ENCODE measurements around the gene IGDCC3. TPM values are rescaled to one million over a fixed set of nuclear protein-coding genes. Genes with fewer than 3 reads are reported as not detected.

The IGDCC3 gene
- total and polyA plus RNA-seq, 10 of the 15 experiments (the other 5 are each of a cell fraction or from before 2014, with no cell fraction given), result 0.10 to 0.20 (median 0.15) TPM; not detected in 7

- ChIA-PET SMC1A (ENCODE audit: uncharacterized antibody, unreplicated experiment) (interaction anchor here (1.8 to 2.6 kb wide), 2 partner anchors 23 to 244 kb away, joined by 4 to 11 read pairs; no protein-coding TSS in a partner anchor), CTCF (interaction anchor here (1.3 to 2.8 kb wide), 6 partner anchors 10 to 113 kb away, joined by 3 to 29 read pairs (median 16); partner anchors contain the start of genes CLPX and PARP16), POLR2A (interaction anchor here (1.0 kb wide), 1 partner anchor 13 kb away, joined by 6 read pairs; the partner anchor contains the start of gene PARP16), RAD21 (ENCODE audit: unreplicated experiment) (interaction anchor here (0.6 to 2.4 kb wide), 5 partner anchors 13 to 265 kb away, joined by 3 to 17 read pairs (median 4); partner anchors contain the start of genes CLPX and PARP16)
- H3K36me3 ChIP-seq (ENCODE audit: control insufficient read depth in 2 of 2, insufficient read depth in 2 of 2, low read length in 1 of 2), result no peaks in the 10 kb centered on the region
- intact Hi-C loops (cut with micrococcal nuclease; ENCODE audit: unreplicated experiment), result loop anchor here (10.0 kb wide), 1 partner anchor 474 kb away; the partner anchor contains the start of gene PIF1
- H4K20me1 ChIP-seq (ENCODE audit: control insufficient read depth, insufficient read depth), result no peaks in the 10 kb centered on the region
- in situ Hi-C loops (cut with MboI), result loop anchor here (5.0 kb wide), 2 partner anchors 111 to 251 kb away; partner anchors contain the start of genes CLPX and SLC51B
- no peaks in the 10 kb centered on the region for H3K27me3 ChIP-seq (replicated peaks in 1 of 2; ENCODE audit: control insufficient read depth in 2 of 2, insufficient read depth in 2 of 2, low read length in 1 of 2)
- peaks cover 9% of the 10 kb centered on the region for H3K4me1 ChIP-seq (ENCODE audit: control insufficient read depth, insufficient read depth, low read length)
- no peaks in the 10 kb centered on the region; the same call in 2 of the 3 replicates for H3K9me3 ChIP-seq (replicated peaks; ENCODE audit: control insufficient read depth, insufficient read depth, low read length)
- WGBS (ENCODE audit: insufficient coverage, insufficient replicate concordance, low lambda C conversion rate, missing lambda C conversion rate), result 81% methylated on average over 11 of the region's 11 CpGs
- H3K27ac ChIP-seq (ENCODE audit: control insufficient read depth, insufficient read depth), result no peak overlapping the region
- no peaks in the 10 kb centered on the region for H3K79me2 ChIP-seq (ENCODE audit: control insufficient read depth, insufficient read depth, low read length)
- FAIRE-seq (no peak), ATAC-seq (no peak), DNase-seq (ENCODE audit: low read depth, low spot score) (no peak)
- no TSS peak for BruUV-seq (replicated peaks)
- H3K4me3 ChIP-seq, result no peak overlapping the region
- no peak overlapping the region for H3K4me2 ChIP-seq (ENCODE audit: control insufficient read depth, insufficient read depth)
- no peak overlapping the region for H3K9ac ChIP-seq (ENCODE audit: control insufficient read depth, insufficient read depth, low read length)
- H2AFZ ChIP-seq (ENCODE audit: control insufficient read depth, low read depth, low read length), result no peak overlapping the region
- TF ChIP-seq RCOR1 (conservative IDR thresholded peaks at IDR 0.05; ENCODE audit: low read depth, low read length), result no peak
- TF ChIP-seq ZNF207 (IDR thresholded peaks at IDR 0.05; ENCODE audit: borderline replicate concordance), result no peak
- no peak for TF ChIP-seq HDAC2 (IDR thresholded peaks at IDR 0.05)
- TF ChIP-seq KDM1A (IDR thresholded peaks at IDR 0.05; ENCODE audit: borderline replicate concordance), result no peak
- TF ChIP-seq PRDM15 (CRISPR knock-in tag; IDR thresholded peaks at IDR 0.05), result no peak
- no peak for TF ChIP-seq SREBF1 (IDR thresholded peaks at IDR 0.05; ENCODE audit: low read length)
- TF ChIP-seq CHD2 (IDR thresholded peaks at IDR 0.05; ENCODE audit: borderline replicate concordance, low read depth, low read length), result no peak
- TF ChIP-seq RELB (IDR thresholded peaks at IDR 0.05; ENCODE audit: low read depth), result no peak
- no peak for TF ChIP-seq IKZF2 (IDR thresholded peaks at IDR 0.05)
- TF ChIP-seq CHD1 (IDR thresholded peaks at IDR 0.05; ENCODE audit: low read depth, low read length), result no peak
- TF ChIP-seq HCFC1 (IDR thresholded peaks at IDR 0.05; ENCODE audit: low read length), result no peak
- TF ChIP-seq CEBPB (IDR thresholded peaks at IDR 0.05; ENCODE audit: borderline replicate concordance in 1 of 2, low read depth in 2 of 2, low read length in 2 of 2), result no peak
- TF ChIP-seq SP1 (IDR thresholded peaks at IDR 0.05; ENCODE audit: low read depth, low read length), result no peak
- no peak for TF ChIP-seq SMAD5 (IDR thresholded peaks at IDR 0.05; ENCODE audit: low read depth)
- no peak for TF ChIP-seq SUZ12 (IDR thresholded peaks at IDR 0.05; ENCODE audit: unreplicated experiment)
- TF ChIP-seq STAT3 (IDR thresholded peaks at IDR 0.05; ENCODE audit: low read depth, low read length), result no peak
- TF ChIP-seq CREB1 (IDR thresholded peaks at IDR 0.05; ENCODE audit: low read depth), result no peak
- no peak for TF ChIP-seq EP300 (IDR thresholded peaks at IDR 0.05; ENCODE audit: borderline replicate concordance in 1 of 2, control insufficient read depth in 1 of 2, low read depth in 2 of 2, low read length in 2 of 2)
- TF ChIP-seq YY1 (IDR thresholded peaks at IDR 0.05; ENCODE audit: low read depth, low read length), result no peak
Observed at GRCh38 chr15:65298731-65299130, 79.1 kb downstream of the IGDCC3 start.
